ENCODE measurements around the gene AKAP6. TPM values are rescaled to one million over a fixed set of nuclear protein-coding genes. Genes with fewer than 3 reads are reported as not detected.

AKAP6 gene
- total RNA-seq, 1 donor from 2014 or later = 3.4 TPM

- Mint-ChIP-seq H3K4me3 (ENCODE audit: low read depth) (no peak overlapping the region), H3K9me3 (ENCODE audit: low read depth) (no peaks in the 10 kb centered on the region), H3K27ac (peak overlapping the region; percentile 63), H3K36me3 (ENCODE audit: insufficient read depth) (no peaks in the 10 kb centered on the region), H3K4me1 (ENCODE audit: low read depth) (peaks cover 7% of the 10 kb centered on the region), H3K27me3 (no peaks in the 10 kb centered on the region)
- DNase-seq (ENCODE audit: low spot score, unreplicated experiment) = no peak
- TF ChIP-seq CTCF (IDR thresholded peaks at IDR 0.05; ENCODE audit: unreplicated experiment) = no peak
Measured at GRCh38 chr14:32397861-32398640, 69.0 kb downstream of the AKAP6 start.

- no peak overlapping the region for H3K27ac Mint-ChIP-seq
- no peak for DNase-seq (ENCODE audit: low spot score, unreplicated experiment)
Measured at GRCh38 chr14:32399920-32400319, 70.8 kb downstream of the AKAP6 start.

GRCh38 chr14:32400480-32400879 is 71.4 kb downstream of the AKAP6 start:
- peaks cover 7% of the 10 kb centered on the region for H3K4me1 Mint-ChIP-seq (ENCODE audit: low read depth)
- H3K36me3 Mint-ChIP-seq (ENCODE audit: insufficient read depth) = no peaks in the 10 kb centered on the region
- no peak for TF ChIP-seq CTCF (IDR thresholded peaks at IDR 0.05; ENCODE audit: unreplicated experiment)
- no peaks in the 10 kb centered on the region for H3K27me3 Mint-ChIP-seq
- DNase-seq (ENCODE audit: low spot score, unreplicated experiment) = no peak
- no peak overlapping the region for H3K27ac Mint-ChIP-seq
- H3K9me3 Mint-ChIP-seq (ENCODE audit: low read depth) = no peaks in the 10 kb centered on the region
- H3K4me3 Mint-ChIP-seq (ENCODE audit: low read depth) = no peak overlapping the region

More at GRCh38 chr14:32399920-32400319, 70.8 kb downstream of the AKAP6 start:
- no peaks in the 10 kb centered on the region for H3K9me3 Mint-ChIP-seq (ENCODE audit: low read depth)
- no peaks in the 10 kb centered on the region for H3K36me3 Mint-ChIP-seq (ENCODE audit: insufficient read depth)
- TF ChIP-seq CTCF (IDR thresholded peaks at IDR 0.05; ENCODE audit: unreplicated experiment) = no peak
- H3K4me1 Mint-ChIP-seq (ENCODE audit: low read depth) = peaks cover 7% of the 10 kb centered on the region
- no peaks in the 10 kb centered on the region for H3K27me3 Mint-ChIP-seq
- H3K4me3 Mint-ChIP-seq (ENCODE audit: low read depth) = no peak overlapping the region

GRCh38 chr14:32403021-32403420 is 73.9 kb downstream of the AKAP6 start:
- H3K4me1 Mint-ChIP-seq (ENCODE audit: low read depth) = peaks cover 4% of the 10 kb centered on the region

GRCh38 chr14:32403688-32404087 is 74.6 kb downstream of the AKAP6 start:
- no peaks in the 10 kb centered on the region for H3K9me3 Mint-ChIP-seq (ENCODE audit: low read depth)
- TF ChIP-seq CTCF (IDR thresholded peaks at IDR 0.05; ENCODE audit: unreplicated experiment) = no peak
- no peak for DNase-seq (ENCODE audit: low spot score, unreplicated experiment)
- no peak overlapping the region for H3K4me3 Mint-ChIP-seq (ENCODE audit: low read depth)
- no peak overlapping the region for H3K27ac Mint-ChIP-seq
- peaks cover 3% of the 10 kb centered on the region for H3K27me3 Mint-ChIP-seq
- H3K36me3 Mint-ChIP-seq (ENCODE audit: insufficient read depth) = no peaks in the 10 kb centered on the region
- peaks cover 2% of the 10 kb centered on the region for H3K4me1 Mint-ChIP-seq (ENCODE audit: low read depth)

More at GRCh38 chr14:32403021-32403420, 73.9 kb downstream of the AKAP6 start:
- Mint-ChIP-seq H3K27ac (no peak overlapping the region), H3K27me3 (peaks cover 3% of the 10 kb centered on the region), H3K4me3 (ENCODE audit: low read depth) (no peak overlapping the region), H3K36me3 (ENCODE audit: insufficient read depth) (no peaks in the 10 kb centered on the region), H3K9me3 (ENCODE audit: low read depth) (no peaks in the 10 kb centered on the region)
- no peak for TF ChIP-seq CTCF (IDR thresholded peaks at IDR 0.05; ENCODE audit: unreplicated experiment)
- DNase-seq (ENCODE audit: low spot score, unreplicated experiment) = no peak
